K562 (cell line): ENCODE results near the gene ZNF215. TPM values are rescaled to one million over a fixed set of nuclear protein-coding genes. Genes with fewer than 3 reads are reported as not detected.

Experiments
- ATAC-seq: fragments of 200-7000 bp; cut with Tn5 transposase; 3 replicates; pipeline ENCODE4 v1.9.1; 2020; ENCODE audit warnings: moderate library complexity
- BruUV-seq: library from RNA; stranded (reverse); fragments of 400-500 nt; replicated peaks from 2 replicates; lab custom pipeline; 2021; lab: Mats Ljungman, UMichigan
- CTCF ChIA-PET: fragments of 300-600 bp; formaldehyde crosslinking; extraction: SDS; loops from one replicate; lab custom pipeline; 2021; ENCODE audit warnings: low intra/inter-chr PET ratio; lab: Yijun Ruan, JAX
- POLR2A ChIA-PET: fragments of 300-600, 350-650 bp; sonication (Branson Sonifier 250); formaldehyde crosslinking; extraction: SDS; loops from one replicate; lab custom pipeline; 2021; ENCODE audit warnings: antibody characterized with exemption, inconsistent platforms; lab: Yijun Ruan, JAX
- DNase-seq, 4 experiments: peaks; one replicate each; pipeline versions ENCODE4 v3.0.0 to v3.0.0-alpha.2; 2011 to 2018; ENCODE audit warnings: low spot score in 3 of 4, mixed read lengths in 3 of 4; ENCODE audit errors: extremely low read depth in 1 of 4
- FAIRE-seq: peaks from 2 replicates; lab custom pipeline; 2011; peaks lifted over from hg19 to GRCh38; lab: Jason Lieb, UNC
- H2AFZ ChIP-seq: 2 replicates; pipeline ENCODE4 v1.6.0; 2011; ENCODE audit warnings: low read depth, low read length, control low read depth, inconsistent platforms
- H3K27ac ChIP-seq: fragments of 200-600 bp; 3 replicates; pipeline ENCODE4 v1.8.0; 2011; ENCODE audit warnings: low read depth, mild to moderate bottlenecking, control low read depth, inconsistent platforms, low read length, moderate library complexity, mixed read lengths; ENCODE audit errors: extremely low read depth
- H3K27me3 ChIP-seq, 2 experiments: fragments of 300-600 bp in 1 of 2; 2 replicates in 1 of 2; 3 replicates in 1 of 2; pipeline versions ENCODE4 v1.6.0 to v1.8.0; 2011; ENCODE audit warnings: inconsistent platforms in 2 of 2, low read length in 2 of 2, mild to moderate bottlenecking in 1 of 2, mixed read lengths in 1 of 2, moderate library complexity in 1 of 2; ENCODE audit not compliant: control insufficient read depth in 2 of 2, insufficient read depth in 2 of 2
- H3K36me3 ChIP-seq: fragments of 300-600 bp; 3 replicates; pipeline ENCODE4 v1.8.0; 2011; ENCODE audit warnings: mild to moderate bottlenecking, low read length, inconsistent platforms; ENCODE audit not compliant: control insufficient read depth, insufficient read depth
- H3K4me1 ChIP-seq, 2 experiments: fragments of 200-600 bp in 1 of 2; replicated peaks in 1 of 2; 2 replicates in 1 of 2; 3 replicates in 1 of 2; pipeline versions ENCODE4 v1.5.1 to v1.8.0; 2011; ENCODE audit warnings: inconsistent platforms in 2 of 2, low read length in 2 of 2, mild to moderate bottlenecking in 1 of 2, mixed read lengths in 1 of 2, moderate library complexity in 1 of 2; ENCODE audit not compliant: control insufficient read depth in 2 of 2, insufficient read depth in 2 of 2
- H3K4me2 ChIP-seq: 2 replicates; pipeline ENCODE4 v1.6.1; 2011; ENCODE audit warnings: low read length, control low read depth, inconsistent platforms, mixed read lengths; ENCODE audit not compliant: insufficient read depth
- H3K4me3 ChIP-seq: fragments of 200-600 bp; sonication (generic), shearing (Covaris generic); 2 replicates; pipeline ENCODE4 v1.5.1; 2016; ENCODE audit warnings: control low read depth, inconsistent platforms
- H3K79me2 ChIP-seq: fragments of 200-600 bp; 3 replicates; pipeline ENCODE4 v1.8.0; 2011; ENCODE audit warnings: low read length, inconsistent platforms; ENCODE audit not compliant: control insufficient read depth, insufficient read depth
- H3K9ac ChIP-seq, 2 experiments: 2 replicates each; pipeline versions ENCODE4 v1.6.0 to v1.6.1; 2011; ENCODE audit warnings: low read depth in 2 of 2, low read length in 2 of 2, control low read depth in 1 of 2, inconsistent platforms in 1 of 2, mild to moderate bottlenecking in 1 of 2, mixed read lengths in 1 of 2; ENCODE audit not compliant: insufficient read depth in 1 of 2
- H3K9me1 ChIP-seq: one replicate; pipeline ENCODE4 v1.6.0; 2011; ENCODE audit warnings: inconsistent platforms, mild to moderate bottlenecking, low read length, moderate library complexity; ENCODE audit not compliant: control insufficient read depth, insufficient read depth
- H3K9me3 ChIP-seq: replicated peaks from 2 replicates; pipeline ENCODE4 v1.5.1; 2011; ENCODE audit warnings: low read depth, low read length, inconsistent platforms; ENCODE audit not compliant: control insufficient read depth, insufficient read depth
- H4K20me1 ChIP-seq: replicated peaks from 2 replicates; pipeline ENCODE4 v1.6.1; 2011; ENCODE audit warnings: low read length, inconsistent platforms, mixed read lengths; ENCODE audit not compliant: control insufficient read depth, insufficient read depth
- BRF1 ChIP-seq: IDR thresholded peaks from 3 replicates; pipeline ENCODE4 v1.6.1; 2011; ENCODE audit warnings: borderline replicate concordance, mild to moderate bottlenecking; ENCODE audit not compliant: insufficient read length; ENCODE audit errors: extremely low read depth
- CCAR2 ChIP-seq: fragments of 200-400 bp; formaldehyde crosslinking; IDR thresholded peaks from 2 replicates; pipeline ENCODE4 v1.6.1; 2017; ENCODE audit warnings: mild to moderate bottlenecking, low read depth, low read length
- E2F1 ChIP-seq: sonication (generic); formaldehyde crosslinking; IDR thresholded peaks from 2 replicates; pipeline ENCODE4 v1.8.1; 2023; ENCODE audit warnings: mild to moderate bottlenecking, missing genetic modification reagents, moderate library complexity
- ETS2 ChIP-seq: IDR thresholded peaks from 2 replicates; pipeline ENCODE4 v1.6.1; 2016; ENCODE audit warnings: borderline replicate concordance, missing genetic modification characterization, mild to moderate bottlenecking, moderate library complexity, missing compliant biosample characterization; ENCODE audit not compliant: poor library complexity, severe bottlenecking
- MEF2D ChIP-seq: conservative IDR thresholded peaks from 2 replicates; pipeline ENCODE4 v1.6.1; 2016; ENCODE audit warnings: low read depth, missing genetic modification characterization, missing compliant biosample characterization
- MIER1 ChIP-seq: fragments of 450-650 bp; IDR thresholded peaks from 2 replicates; pipeline ENCODE4 v1.6.1; 2016; ENCODE audit warnings: antibody characterized with exemption, mild to moderate bottlenecking, low read depth
- NR4A1 ChIP-seq, 2 experiments: fragments of 250-450 bp in 1 of 2; fragments of 450-650 bp in 1 of 2; sonication (Bioruptor Pico) in 1 of 2; IDR thresholded peaks; 2 replicates each; pipeline versions ENCODE4 v1.4.0 to v1.6.1; 2016 to 2020; ENCODE audit warnings: mild to moderate bottlenecking in 2 of 2, missing compliant biosample characterization in 1 of 2, missing genetic modification characterization in 1 of 2, moderate library complexity in 1 of 2
- POLR2G ChIP-seq: fragments of 200-400 bp; formaldehyde crosslinking; IDR thresholded peaks from 2 replicates; pipeline ENCODE4 v1.6.1; 2017; ENCODE audit warnings: low read depth, mild to moderate bottlenecking, antibody characterized with exemption, low read length, moderate library complexity
- SP2 ChIP-seq: IDR thresholded peaks from 2 replicates; pipeline ENCODE4 v1.6.1; 2011; ENCODE audit warnings: mild to moderate bottlenecking, low read depth, low read length, moderate library complexity; ENCODE audit not compliant: poor library complexity, severe bottlenecking; ENCODE audit errors: extremely low read depth
- SPI1 ChIP-seq: IDR thresholded peaks from 2 replicates; pipeline ENCODE4 v1.6.1; 2011; ENCODE audit warnings: low read depth, low read length, control low read depth, borderline replicate concordance
- STAT5B ChIP-seq: fragments of 250-450 bp; sonication (Bioruptor Pico); IDR thresholded peaks from 2 replicates; pipeline ENCODE4 v1.8.0; 2021; ENCODE audit warnings: mild to moderate bottlenecking, inconsistent platforms
- TAF15 ChIP-seq: fragments of 200-400 bp; formaldehyde crosslinking; IDR thresholded peaks from 2 replicates; pipeline ENCODE4 v1.6.1; 2017; ENCODE audit warnings: mild to moderate bottlenecking, low read depth, low read length, moderate library complexity
- ZFP1 ChIP-seq: fragments of 450-650 bp; formaldehyde crosslinking; IDR thresholded peaks from 2 replicates; pipeline ENCODE4 v1.4.0; 2020; ENCODE audit warnings: mild to moderate bottlenecking, mixed read lengths
- ZNF316 ChIP-seq: fragments of 450-650 bp; IDR thresholded peaks from 2 replicates; pipeline ENCODE4 v1.6.1; 2016
- ZNF75A ChIP-seq: fragments of 450-650 bp; formaldehyde crosslinking; IDR thresholded peaks from 2 replicates; pipeline ENCODE4 v1.4.0; 2020; ENCODE audit warnings: mild to moderate bottlenecking
- WGBS: fragments of 100-300 bp; shearing (Covaris generic); methylation state at CpG from one replicate; pipeline ENCODE4 v1.1.6; 2016; ENCODE audit warnings: low coverage, mixed read lengths; ENCODE audit not compliant: insufficient coverage; ENCODE audit errors: missing lambda C conversion rate; 5-methylcytosine and 5-hydroxymethylcytosine counted together
- in situ Hi-C: fragments of 300-500 bp; cut with MboI; formaldehyde crosslinking; loops from 4 replicates; pipeline ENCODE4 v1.15.0; 2018; ENCODE audit warnings: inconsistent platforms, mixed read lengths
- intact Hi-C: fragments of 100-400 bp; cut with micrococcal nuclease; formaldehyde crosslinking; loops from 2 replicates; pipeline ENCODE4 v1.14.2; 2022
- polyA plus RNA-seq, 8 experiments: library from polyadenylated mRNA; depleted of rRNA in 4 of 8; stranded (reverse) in 5 of 8; unstranded in 3 of 8; fragments of >200 nt; fragmentation: Nextera tagmentation in 2 of 8; fragmentation: Illumina TruSeq in 1 of 8; extraction: Ambion mirVana in 2 of 8; extraction: Trizol in 1 of 8; gene quantifications; 2 replicates each; pipeline versions ENCODE4 v1.2.1 to v1.2.3, GENCODE V29; 2011 to 2014; ENCODE audit warnings: inconsistent platforms in 1 of 8, missing spikeins in 1 of 8
- total RNA-seq, 7 experiments: library from RNA; depleted of rRNA in 6 of 7; stranded (reverse); fragments of >200 nt in 6 of 7; fragmentation: Illumina TruSeq in 2 of 7; extraction: Trizol in 2 of 7; gene quantifications; 2 replicates each; pipeline versions ENCODE4 v1.2.1 to v1.2.3, GENCODE V29; 2011 to 2021; ENCODE audit warnings: low replicate concordance in 1 of 7
- TF ChIP-seq, protein P1 (sequence below): sonication (generic); formaldehyde crosslinking; IDR thresholded peaks from 2 replicates; pipeline ENCODE4 v1.8.0; 2022; ENCODE audit warnings: missing genetic modification reagents, mild to moderate bottlenecking, moderate library complexity, borderline replicate concordance

Gene ZNF215
- total and polyA plus RNA-seq, 9 of the 15 experiments (the other 6 are each of a cell fraction or from before 2014, with no cell fraction given): 11.2 to 19.1 (median 14.2) TPM

GRCh38 chr11:6941970-6942369 is 15.7 kb downstream of the ZNF215 start:
- FAIRE-seq (no peak), DNase-seq (no peak), ATAC-seq (no peak)
- H3K27ac ChIP-seq: no peak overlapping the region
- no peak overlapping the region for H3K4me3 ChIP-seq
- POLR2A ChIA-PET: interaction anchor here (0.6 kb wide), 1 partner anchor 950 kb away, joined by 3 read pairs; no protein-coding TSS in a partner anchor
- no peaks in the 10 kb centered on the region for H3K27me3 ChIP-seq
- H3K36me3 ChIP-seq: peaks cover 45% of the 10 kb centered on the region
- H3K9me3 ChIP-seq: no peaks in the 10 kb centered on the region
- H3K9ac ChIP-seq: no peak overlapping the region
- H2AFZ ChIP-seq: no peak overlapping the region
- in situ Hi-C loops (no loop called here), intact Hi-C loops (no loop called here)
- H3K9me1 ChIP-seq: no peaks in the 10 kb centered on the region
- no TSS peak for BruUV-seq
- H3K4me1 ChIP-seq: no peaks in the 10 kb centered on the region
- H4K20me1 ChIP-seq: no peaks in the 10 kb centered on the region
- no peaks in the 10 kb centered on the region for H3K79me2 ChIP-seq
- CTCF ChIA-PET: no interaction called here
- H3K4me2 ChIP-seq: no peak overlapping the region
- TF ChIP-seq SPI1 (peak; percentile 85), MEF2D (no peak), ZNF75A (CRISPR knock-in tag) (no peak)

- Histone ChIP-seq H3K4me3 (no peak overlapping the region), H3K27me3 (no peaks in the 10 kb centered on the region), H3K9ac (no peak overlapping the region), H2AFZ (no peak overlapping the region), H3K9me3 (no peaks in the 10 kb centered on the region), H3K36me3 (peaks cover 51% of the 10 kb centered on the region), H4K20me1 (no peaks in the 10 kb centered on the region), H3K79me2 (no peaks in the 10 kb centered on the region), H3K27ac (no peak overlapping the region), H3K4me1 (no peaks in the 10 kb centered on the region), H3K9me1 (no peaks in the 10 kb centered on the region), H3K4me2 (no peak overlapping the region)
- 98% methylated on average over 3 of the region's 3 CpGs for WGBS
- intact Hi-C loops: no loop called here
- ATAC-seq: no peak
- no peak for DNase-seq
- no peak for FAIRE-seq
- no TSS peak for BruUV-seq
- CTCF ChIA-PET: no interaction called here
- in situ Hi-C loops: no loop called here
- POLR2A ChIA-PET: no interaction called here
- TF ChIP-seq TAF15 (no peak), NR4A1 (CRISPR knock-in tag; IDR thresholded peaks at IDR 0.05) (no peak), NR4A1 (tag; IDR thresholded peaks at IDR 0.05) (no peak), E2F1 (CRISPR knock-in tag) (no peak), MIER1 (no peak), CCAR2 (no peak), POLR2G (no peak), ZFP1 (CRISPR knock-in tag) (no peak), ETS2 (no peak), SP2 (no peak), STAT5B (CRISPR knock-in tag) (no peak), ZNF316 (no peak), BRF1 (no peak)
- TF ChIP-seq, protein P1, sequence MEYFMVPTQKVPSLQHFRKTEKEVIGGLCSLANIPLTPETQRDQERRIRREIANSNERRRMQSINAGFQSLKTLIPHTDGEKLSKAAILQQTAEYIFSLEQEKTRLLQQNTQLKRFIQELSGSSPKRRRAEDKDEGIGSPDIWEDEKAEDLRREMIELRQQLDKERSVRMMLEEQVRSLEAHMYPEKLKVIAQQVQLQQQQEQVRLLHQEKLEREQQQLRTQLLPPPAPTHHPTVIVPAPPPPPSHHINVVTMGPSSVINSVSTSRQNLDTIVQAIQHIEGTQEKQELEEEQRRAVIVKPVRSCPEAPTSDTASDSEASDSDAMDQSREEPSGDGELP (CRISPR knock-in tag): no peak
Observed at GRCh38 chr11:6943131-6943530, 16.9 kb downstream of the ZNF215 start.
